ENCODE results near the gene SORBS2. TPM values are rescaled to one million over a fixed set of nuclear protein-coding genes. Genes with fewer than 3 reads are reported as not detected.

Gene SORBS2
- total RNA-seq, 4 donors from 2014 or later = 290 to 437 (median 377) TPM

- Histone ChIP-seq H3K4me1 (no peaks in the 10 kb centered on the region), H3K27me3 (no peaks in the 10 kb centered on the region), H3K9me3 (no peaks in the 10 kb centered on the region), H3K4me3 (replicated peaks in 1 of 3) (no peak overlapping the region), H3K36me3 (peaks cover 0 to 13% of the 10 kb centered on the region in 2 donors), H3K27ac (peak overlapping the region in 1 of 3 donors; percentile 25)
- 61 to 66% methylated on average over 7 of the region's 7 CpGs for WGBS, 2 donors
- intact Hi-C loops (cut with DNase I) = no loop called here
- peak; percentile 37 to 53 for DNase-seq
- TF ChIP-seq POLR2A (IDR thresholded peaks at IDR 0.05) = no peak
- TF ChIP-seq, protein P1, sequence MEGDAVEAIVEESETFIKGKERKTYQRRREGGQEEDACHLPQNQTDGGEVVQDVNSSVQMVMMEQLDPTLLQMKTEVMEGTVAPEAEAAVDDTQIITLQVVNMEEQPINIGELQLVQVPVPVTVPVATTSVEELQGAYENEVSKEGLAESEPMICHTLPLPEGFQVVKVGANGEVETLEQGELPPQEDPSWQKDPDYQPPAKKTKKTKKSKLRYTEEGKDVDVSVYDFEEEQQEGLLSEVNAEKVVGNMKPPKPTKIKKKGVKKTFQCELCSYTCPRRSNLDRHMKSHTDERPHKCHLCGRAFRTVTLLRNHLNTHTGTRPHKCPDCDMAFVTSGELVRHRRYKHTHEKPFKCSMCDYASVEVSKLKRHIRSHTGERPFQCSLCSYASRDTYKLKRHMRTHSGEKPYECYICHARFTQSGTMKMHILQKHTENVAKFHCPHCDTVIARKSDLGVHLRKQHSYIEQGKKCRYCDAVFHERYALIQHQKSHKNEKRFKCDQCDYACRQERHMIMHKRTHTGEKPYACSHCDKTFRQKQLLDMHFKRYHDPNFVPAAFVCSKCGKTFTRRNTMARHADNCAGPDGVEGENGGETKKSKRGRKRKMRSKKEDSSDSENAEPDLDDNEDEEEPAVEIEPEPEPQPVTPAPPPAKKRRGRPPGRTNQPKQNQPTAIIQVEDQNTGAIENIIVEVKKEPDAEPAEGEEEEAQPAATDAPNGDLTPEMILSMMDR (IDR thresholded peaks at IDR 0.05) = no peak
Measured at GRCh38 chr4:185582651-185583400, 229.2 kb downstream of the SORBS2 start.

DNA sequence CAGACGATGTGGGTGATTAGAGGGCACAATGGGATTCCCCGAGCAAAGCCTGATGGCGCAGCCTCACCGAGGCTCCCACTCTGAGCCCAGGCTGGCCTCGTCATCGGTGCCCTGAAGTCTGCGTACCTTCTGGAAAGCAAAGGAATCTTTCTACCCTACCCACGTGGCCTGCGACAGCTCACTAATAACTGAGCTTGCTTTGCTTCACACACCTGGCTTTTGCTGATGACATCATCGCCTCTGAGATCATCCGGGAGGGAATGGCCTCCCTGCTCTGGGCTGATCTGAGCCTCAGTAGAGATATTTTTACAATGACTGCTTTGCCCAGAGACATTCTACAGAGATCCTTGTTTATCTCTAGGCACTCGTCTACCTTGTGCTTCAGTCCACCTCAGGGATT is 231.3 kb downstream of the SORBS2 start:
- Histone ChIP-seq H3K4me3 (replicated peaks in 1 of 3) (no peak overlapping the region), H3K9me3 (no peaks in the 10 kb centered on the region), H3K36me3 (no peaks in the 10 kb centered on the region), H3K27me3 (no peaks in the 10 kb centered on the region), H3K27ac (no peak overlapping the region), H3K4me1 (no peaks in the 10 kb centered on the region)
- TF ChIP-seq, protein P1 (IDR thresholded peaks at IDR 0.05) = no peak
- no peak for TF ChIP-seq POLR2A (IDR thresholded peaks at IDR 0.05)
- DNase-seq = no peak
- intact Hi-C loops (cut with DNase I) = no loop called here
- WGBS, 2 donors = 88 to 92% methylated on average over 12 of the region's 12 CpGs

DNA sequence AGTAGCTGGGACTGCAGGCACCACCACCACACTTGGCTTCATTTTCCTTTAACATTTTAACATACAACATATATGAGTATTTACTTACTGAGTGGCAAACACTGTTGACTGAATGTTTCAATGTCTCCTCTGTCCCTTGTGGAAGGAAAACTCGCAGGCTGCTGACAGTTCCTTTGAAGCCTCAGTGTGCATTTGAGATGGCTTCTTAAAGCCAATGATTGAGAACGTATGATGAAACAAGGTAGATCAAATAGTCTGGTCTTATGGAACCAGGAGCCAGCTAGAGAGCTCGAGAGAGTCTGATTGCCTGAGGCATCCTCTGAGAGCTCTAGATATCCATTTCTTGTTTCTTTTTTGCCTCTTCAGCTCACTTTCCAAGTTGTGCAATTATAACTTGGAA is 233.7 kb downstream of the SORBS2 start:
- Histone ChIP-seq H3K36me3 (no peaks in the 10 kb centered on the region), H3K27me3 (no peaks in the 10 kb centered on the region), H3K4me1 (no peaks in the 10 kb centered on the region), H3K27ac (no peak overlapping the region), H3K9me3 (no peaks in the 10 kb centered on the region), H3K4me3 (replicated peaks in 1 of 3) (no peak overlapping the region)
- intact Hi-C loops (cut with DNase I) = no loop called here
- DNase-seq = no peak
- TF ChIP-seq POLR2A (IDR thresholded peaks at IDR 0.05) = no peak
- TF ChIP-seq, protein P1 (IDR thresholded peaks at IDR 0.05) = no peak
- 76 to 80% methylated on average over 3 of the region's 3 CpGs for WGBS, 2 donors

- H3K4me3 ChIP-seq (replicated peaks in 1 of 3) = no peak overlapping the region
- no peaks in the 10 kb centered on the region for H3K9me3 ChIP-seq
- H3K4me1 ChIP-seq = no peaks in the 10 kb centered on the region
- H3K27ac ChIP-seq = no peak overlapping the region
- intact Hi-C loops (cut with DNase I) = no loop called here
- no peaks in the 10 kb centered on the region for H3K36me3 ChIP-seq
- TF ChIP-seq, protein P1 (IDR thresholded peaks at IDR 0.05) = no peak
- no peak for TF ChIP-seq POLR2A (IDR thresholded peaks at IDR 0.05)
- no peaks in the 10 kb centered on the region for H3K27me3 ChIP-seq
- DNase-seq = no peak
- 83% methylated on average over 8 of the region's 8 CpGs for WGBS, 2 donors
Measured at GRCh38 chr4:185576962-185577950, 234.7 kb downstream of the SORBS2 start.

Measured in thyroid gland (tissue), 4 donors.